Activated CD8-positive, alpha-beta memory T cell treated with anti-CD3 and anti-CD28 coated beads for 1 hour (primary cell): ENCODE data around the gene AKT1S1.

Experiments
- DNase-seq, 2 donors: peaks; one replicate each; pipeline ENCODE4 v3.0.0-alpha.2; 2020; ENCODE audit warnings: low read depth in 1 of 2; ENCODE audit errors: extremely low read depth in 1 of 2

The AKT1S1 gene

GRCh38 chr19:49871349-49871985 is 5.7 kb downstream of the AKT1S1 start:
- no peak for DNase-seq

GRCh38 chr19:49870309-49870901 is 6.8 kb downstream of the AKT1S1 start:
- no peak for DNase-seq

GRCh38 chr19:49869484-49870308 is 7.5 kb downstream of the AKT1S1 start:
- DNase-seq: peak; percentile 72 to 79

- DNase-seq: no peak
Measured at GRCh38 chr19:49869009-49869483, 8.1 kb downstream of the AKT1S1 start.

- DNase-seq: peak; percentile 54 to 85
Measured at GRCh38 chr19:49866933-49867782, 10.0 kb downstream of the AKT1S1 start, which contains the start of gene PNKP. Gene PNKP, minus strand, starts transcription at chr19:49867576. Its CDS starts 372 bp downstream, at chr19:49867204.

- DNase-seq: no peak
Measured at GRCh38 chr19:49864890-49865289, 12.3 kb downstream of the AKT1S1 start.

- DNase-seq: no peak
Measured at GRCh38 chr19:49863935-49864320, 13.2 kb downstream of the AKT1S1 start.

GRCh38 chr19:49863254-49863934 is 13.8 kb downstream of the AKT1S1 start:
- DNase-seq: no peak

- DNase-seq: no peak
Measured at GRCh38 chr19:49862391-49863253, 14.5 kb downstream of the AKT1S1 start.

GRCh38 chr19:49861541-49862378 is 15.4 kb downstream of the AKT1S1 start:
- no peak for DNase-seq

GRCh38 chr19:49861107-49861506 is 16.0 kb downstream of the AKT1S1 start:
- DNase-seq: no peak

- no peak for DNase-seq
Measured at GRCh38 chr19:49860336-49861102, 16.6 kb downstream of the AKT1S1 start.

- no peak for DNase-seq
Measured at GRCh38 chr19:49859682-49860335, 17.3 kb downstream of the AKT1S1 start.

- no peak for DNase-seq
Measured at GRCh38 chr19:49858088-49858985, 18.8 kb downstream of the AKT1S1 start.

GRCh38 chr19:49857838-49858087 is 19.4 kb downstream of the AKT1S1 start:
- DNase-seq: no peak

- DNase-seq: no peak
Measured at GRCh38 chr19:49857061-49857837, 19.9 kb downstream of the AKT1S1 start.
